Activated naive CD4-positive, alpha-beta T cell treated with Interleukin-2 at 50 U/mL for 16 hours (primary cell): Measurements from ENCODE around the gene SIPA1L3.
"Not testable (repeated sequence)": the region's sequence is repeated elsewhere in the genome, so short reads cannot be mapped to it uniquely, and the experiment has no call there.

ENCODE experiments used
- DNase-seq: peaks from one replicate; pipeline ENCODE4 v3.0.0-alpha.2; 2020

SIPA1L3 gene

GRCh38 chr19:38024992-38025908 lies 118.2 kb downstream of the SIPA1L3 start:
- DNase-seq = no peak

GRCh38 chr19:38025909-38026307 lies 118.9 kb downstream of the SIPA1L3 start:
- DNase-seq = no peak

GRCh38 chr19:38028913-38029510 lies 122.0 kb downstream of the SIPA1L3 start:
- DNase-seq = no peak

GRCh38 chr19:38030001-38030400 lies 123.0 kb downstream of the SIPA1L3 start:
- not testable (repeated sequence) for DNase-seq

- no peak for DNase-seq
Measured at GRCh38 chr19:38030686-38031422, 123.8 kb downstream of the SIPA1L3 start.

- DNase-seq = no peak
Measured at GRCh38 chr19:38031423-38031770, 124.4 kb downstream of the SIPA1L3 start.

- DNase-seq = no peak
Measured at GRCh38 chr19:38032151-38032550, 125.1 kb downstream of the SIPA1L3 start.

GRCh38 chr19:38032951-38033350 lies 125.9 kb downstream of the SIPA1L3 start:
- no peak for DNase-seq

- DNase-seq = no peak
Measured at GRCh38 chr19:38033658-38034491, 126.9 kb downstream of the SIPA1L3 start.

- no peak for DNase-seq
Measured at GRCh38 chr19:38034492-38034860, 127.5 kb downstream of the SIPA1L3 start.

GRCh38 chr19:38035515-38036495 lies 128.8 kb downstream of the SIPA1L3 start:
- DNase-seq = no peak

GRCh38 chr19:38036707-38037611 lies 130.0 kb downstream of the SIPA1L3 start:
- DNase-seq = no peak

- DNase-seq = no peak
Measured at GRCh38 chr19:38039966-38040365, 133.0 kb downstream of the SIPA1L3 start.

GRCh38 chr19:38042132-38042531 lies 135.1 kb downstream of the SIPA1L3 start:
- DNase-seq = no peak

- DNase-seq = no peak
Measured at GRCh38 chr19:38043649-38044144, 136.7 kb downstream of the SIPA1L3 start.

GRCh38 chr19:38044267-38045111 lies 137.5 kb downstream of the SIPA1L3 start:
- no peak for DNase-seq

GRCh38 chr19:38045554-38046253 lies 138.7 kb downstream of the SIPA1L3 start:
- DNase-seq = no peak

GRCh38 chr19:38046254-38047048 lies 139.4 kb downstream of the SIPA1L3 start:
- no peak for DNase-seq
